Heart right ventricle (tissue), 16 donors: ENCODE data around the gene VPS52. TPM values are rescaled to one million over a fixed set of nuclear protein-coding genes. Genes with fewer than 3 reads are reported as not detected.

ENCODE experiments used
- ATAC-seq, 8 donors: fragments of 200-7000 bp; cut with Tn5 transposase; one replicate each; pipeline ENCODE4 v1.9.1; 2020; ENCODE audit warnings: mild to moderate bottlenecking in 8 of 8, moderate library complexity in 8 of 8, moderate number of reproducible peaks in 1 of 8
- DNase-seq, 2 donors: peaks; one replicate each; pipeline ENCODE4 v3.0.0-alpha.2; 2020
- H3K27ac ChIP-seq, 10 donors: fragments of 200-600 bp; sonication (generic) in 2 of 10; one replicate each; pipeline versions ENCODE4 v1.5.0 to v1.8.0; 2020 to 2022; ENCODE audit warnings: mild to moderate bottlenecking in 3 of 10
- H3K27me3 ChIP-seq, 7 donors: fragments of 200-600 bp; one replicate each; pipeline ENCODE4 v1.8.0; 2021 to 2022; ENCODE audit warnings: mild to moderate bottlenecking in 2 of 7
- H3K36me3 ChIP-seq, 9 donors: fragments of 200-600 bp; sonication (generic) in 1 of 9; one replicate each; pipeline versions ENCODE4 v1.5.0 to v1.8.0; 2020 to 2022; ENCODE audit warnings: mild to moderate bottlenecking in 2 of 9
- H3K4me1 ChIP-seq, 9 donors: fragments of 200-600 bp; sonication (generic) in 1 of 9; one replicate each; pipeline versions ENCODE4 v1.5.0 to v1.8.0; 2020 to 2022; ENCODE audit warnings: mild to moderate bottlenecking in 4 of 9
- H3K4me3 ChIP-seq, 10 donors: fragments of 200-600 bp; sonication (generic) in 2 of 10; one replicate each; pipeline versions ENCODE4 v1.5.0 to v1.8.0; 2020 to 2022; ENCODE audit warnings: mild to moderate bottlenecking in 7 of 10, moderate library complexity in 2 of 10
- H3K9me3 ChIP-seq, 11 donors: fragments of 200-600 bp in 10 of 11; sonication (generic) in 2 of 11; one replicate each; pipeline versions ENCODE4 v1.5.0 to v1.8.0; 2013 to 2022; ENCODE audit warnings: mild to moderate bottlenecking in 2 of 11, control low read depth in 1 of 11, moderate library complexity in 1 of 11
- WGBS, 2 donors: extraction: QIAGEN DNeasy Blood & Tissue Kit; methylation state at CpG; one replicate each; pipeline ENCODE4 v1.1.7; 2013; ENCODE audit warnings: inconsistent platforms in 1 of 2; 5-methylcytosine and 5-hydroxymethylcytosine counted together
- intact Hi-C, 10 donors: fragments of 100-400 bp; cut with DNase I; formaldehyde crosslinking; loops; one replicate each; pipeline versions ENCODE4 v1.11.1 to v1.14.2; 2022
- polyA plus RNA-seq, 2 donors: library from polyadenylated mRNA; stranded (reverse); fragments of 200-250 nt; gene quantifications; one replicate each; pipeline ENCODE4 v1.2.3, GENCODE V29; 2013
- total RNA-seq, 10 donors: library from RNA; stranded (reverse); fragmentation: NEBNext Ultra II Directional in 3 of 10; extraction: Animal tissue kit (Norgen Biotek cat#: 25700) in 3 of 10; gene quantifications; one replicate each; pipeline versions ENCODE4 v1.2.1 to v1.2.4, GENCODE V29; 2021 to 2023
- TF ChIP-seq, protein P1 (sequence below), 9 donors: fragments of 200-600 bp; sonication (generic) in 2 of 9; IDR thresholded peaks; one replicate each; pipeline versions ENCODE4 v1.5.0 to v1.8.0; 2021 to 2022; ENCODE audit warnings: antibody characterized with exemption in 9 of 9, mild to moderate bottlenecking in 5 of 9, moderate library complexity in 1 of 9
- donor health status: Arrhythmogenic right ventricular cardiomyopathy.
- donor health status: ischemic (EF 13 %, LVEDD 7.1; RV severe dilation, severe dysfunction).
- donor health status: healthy with polysubstance abuse.
- donor health status: DM: no; HTN: yes; CAD: no.
- donor health status: DM: no; HTN: no; CAD: no.
- donor health status: ischemic (EF 25% LVEDD 6.9; RV normal size, moderate dysfunction).
- donor health status: ischemic (EF 25% LVEDD 5.7; RV mildly dilated, moderate dysfunction).
- donor health status: healthy.
- donor health status: DM: yes; HTN: yes; CAD: no.
- donor health status: Ischemic cardiomyopathy.
- donor health status: ischemic (EF 35%, LVEDD 5.7; RV mildly dilated, moderate dysfunction).
- donor health status: nonischemic (EF 11% LVEDD 7.7; RV severe dilation, severe dysfunction).
- donor health status: DM: yes; HTN: yes; CAD: no.
- donor health status: PGD.
- donor health status: ischemic (EF 29% LVEDD 5.4; RV normal size, mild dysfunction).
- donor health status: nonischemic (EF 23%, LVEDD 6.1; RV moderate dilation, normal function).

Gene VPS52
- total and polyA plus RNA-seq, 12 donors = 25.2 to 45.7 (median 35.9) TPM

DNA sequence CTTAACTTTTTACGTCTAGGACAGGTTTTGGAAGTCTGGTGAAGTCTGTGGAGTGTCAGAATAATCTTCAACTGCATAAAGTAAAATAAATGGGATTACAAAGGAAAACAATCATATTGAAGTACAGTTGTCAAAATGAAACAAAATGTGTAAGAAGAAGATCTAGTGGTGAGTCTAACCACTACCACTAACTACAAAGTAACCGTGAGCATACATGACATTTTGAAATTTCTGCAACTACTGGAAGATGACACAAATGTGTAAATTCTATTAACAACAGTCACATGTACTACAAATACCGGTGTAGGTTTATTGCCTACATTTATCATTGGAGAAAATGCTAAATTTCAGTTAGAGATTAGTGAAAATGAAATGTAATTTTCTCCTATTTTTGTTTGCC lies 29.7 kb downstream of the VPS52 start:
- no peaks in the 10 kb centered on the region for H3K36me3 ChIP-seq
- intact Hi-C loops = loop anchor here in 5 of 10 donors (10.0 kb wide), 4 partner anchors 127 to 307 kb away; partner anchors contain the start of gene HLA-DOA (in 1 of the 5)
- DNase-seq (no peak), ATAC-seq (no peak)
- H3K27ac ChIP-seq = no peak overlapping the region
- no peak overlapping the region for H3K4me3 ChIP-seq
- TF ChIP-seq, protein P1, sequence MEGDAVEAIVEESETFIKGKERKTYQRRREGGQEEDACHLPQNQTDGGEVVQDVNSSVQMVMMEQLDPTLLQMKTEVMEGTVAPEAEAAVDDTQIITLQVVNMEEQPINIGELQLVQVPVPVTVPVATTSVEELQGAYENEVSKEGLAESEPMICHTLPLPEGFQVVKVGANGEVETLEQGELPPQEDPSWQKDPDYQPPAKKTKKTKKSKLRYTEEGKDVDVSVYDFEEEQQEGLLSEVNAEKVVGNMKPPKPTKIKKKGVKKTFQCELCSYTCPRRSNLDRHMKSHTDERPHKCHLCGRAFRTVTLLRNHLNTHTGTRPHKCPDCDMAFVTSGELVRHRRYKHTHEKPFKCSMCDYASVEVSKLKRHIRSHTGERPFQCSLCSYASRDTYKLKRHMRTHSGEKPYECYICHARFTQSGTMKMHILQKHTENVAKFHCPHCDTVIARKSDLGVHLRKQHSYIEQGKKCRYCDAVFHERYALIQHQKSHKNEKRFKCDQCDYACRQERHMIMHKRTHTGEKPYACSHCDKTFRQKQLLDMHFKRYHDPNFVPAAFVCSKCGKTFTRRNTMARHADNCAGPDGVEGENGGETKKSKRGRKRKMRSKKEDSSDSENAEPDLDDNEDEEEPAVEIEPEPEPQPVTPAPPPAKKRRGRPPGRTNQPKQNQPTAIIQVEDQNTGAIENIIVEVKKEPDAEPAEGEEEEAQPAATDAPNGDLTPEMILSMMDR (IDR thresholded peaks at IDR 0.05) = no peak
- no peaks in the 10 kb centered on the region for H3K4me1 ChIP-seq
- H3K9me3 ChIP-seq = no peaks in the 10 kb centered on the region
- WGBS, 2 donors = 61 to 70% methylated on average over 3 of the region's 3 CpGs
- H3K27me3 ChIP-seq = peaks cover 0 to 43% (median 13%) of the 10 kb centered on the region in 7 donors

DNA sequence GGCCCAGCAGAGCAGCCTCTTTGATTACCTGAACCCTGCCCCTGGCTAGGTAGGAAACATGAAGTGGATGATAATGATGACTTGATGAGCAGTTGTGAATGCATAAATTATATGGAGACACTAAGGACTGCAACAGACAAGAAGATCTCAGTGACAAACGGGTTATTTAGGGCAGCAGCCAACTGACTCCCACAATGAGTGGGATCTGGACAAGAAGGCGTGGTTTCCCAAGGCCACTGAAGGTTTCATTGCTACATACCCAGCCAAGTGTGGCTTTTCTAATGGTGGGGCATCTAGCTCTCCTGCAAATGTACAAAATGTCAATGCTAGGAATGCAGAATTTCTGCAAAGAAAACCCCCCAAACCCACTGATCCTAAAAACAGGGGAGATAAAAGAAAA lies 33.9 kb downstream of the VPS52 start:
- WGBS, 2 donors = 59 to 69% methylated on average over 2 of the region's 2 CpGs
- ATAC-seq (no peak), DNase-seq (no peak)
- Histone ChIP-seq H3K4me3 (no peak overlapping the region), H3K27me3 (peaks cover 0 to 60% (median 22%) of the 10 kb centered on the region in 7 donors), H3K4me1 (no peaks in the 10 kb centered on the region), H3K9me3 (no peaks in the 10 kb centered on the region), H3K36me3 (no peaks in the 10 kb centered on the region), H3K27ac (no peak overlapping the region)
- intact Hi-C loops = loop anchor here in 1 of 10 donors (5.0 to 10.0 kb wide), 2 partner anchors 240 to 323 kb away; no protein-coding TSS in a partner anchor
- TF ChIP-seq, protein P1 (IDR thresholded peaks at IDR 0.05) = no peak

DNA sequence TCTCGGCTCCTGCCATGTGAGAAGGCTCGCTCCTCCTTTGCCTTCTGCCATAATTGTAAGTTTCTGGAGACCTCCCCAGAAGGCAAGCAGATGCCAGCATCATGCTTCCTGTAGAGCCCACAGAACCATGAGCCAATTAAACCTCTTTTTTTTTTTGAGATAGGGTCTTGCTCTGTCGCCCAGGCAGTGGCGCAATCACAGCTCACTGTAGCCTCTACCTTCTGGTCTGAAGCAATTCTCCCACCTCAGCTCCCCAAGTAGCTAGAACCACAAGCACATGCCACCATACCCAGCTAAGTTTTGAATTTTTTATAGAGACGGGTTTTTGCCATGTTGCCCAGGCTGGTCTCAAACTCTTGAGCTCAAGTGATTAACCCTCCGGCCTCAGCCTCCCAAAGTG lies 34.8 kb downstream of the VPS52 start:
- H3K9me3 ChIP-seq = no peaks in the 10 kb centered on the region
- 85 to 87% methylated on average over 6 of the region's 6 CpGs for WGBS, 2 donors
- H3K27me3 ChIP-seq = peaks cover 0 to 61% (median 22%) of the 10 kb centered on the region in 7 donors
- no peaks in the 10 kb centered on the region for H3K36me3 ChIP-seq
- no peak overlapping the region for H3K27ac ChIP-seq
- TF ChIP-seq, protein P1 (IDR thresholded peaks at IDR 0.05) = no peak
- DNase-seq (no peak), ATAC-seq (no peak)
- no peak overlapping the region for H3K4me3 ChIP-seq
- no peaks in the 10 kb centered on the region for H3K4me1 ChIP-seq
- intact Hi-C loops = loop anchor here in 1 of 10 donors (5.0 to 10.0 kb wide), 2 partner anchors 240 to 322 kb away; no protein-coding TSS in a partner anchor

DNA sequence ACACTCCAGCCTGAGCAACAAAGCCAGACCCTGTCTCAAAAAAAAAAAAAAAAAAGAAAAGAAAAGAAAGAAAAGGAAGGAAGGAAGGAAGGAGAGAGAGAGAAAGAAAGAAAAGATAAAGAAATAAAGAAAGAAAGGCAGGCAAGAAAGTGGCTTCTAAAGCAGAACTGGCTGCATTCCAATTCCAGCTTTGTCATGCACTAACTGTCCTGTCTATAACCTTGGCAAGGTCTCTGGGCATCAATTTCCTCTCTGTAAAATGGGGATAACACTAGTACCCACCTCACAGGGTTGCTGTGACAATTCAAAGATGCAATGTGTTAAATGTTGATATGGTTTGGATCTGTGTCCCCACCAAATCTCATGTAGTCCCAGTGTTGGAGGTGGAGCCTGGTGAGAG lies 35.3 kb downstream of the VPS52 start:
- no peak for ATAC-seq
- H3K27ac ChIP-seq = no peak overlapping the region

More for the DNA sequence above, 35.3 kb downstream of the VPS52 start:
- Histone ChIP-seq H3K4me3 (no peak overlapping the region), H3K9me3 (no peaks in the 10 kb centered on the region), H3K27me3 (peaks cover 0 to 56% (median 22%) of the 10 kb centered on the region in 7 donors), H3K36me3 (no peaks in the 10 kb centered on the region), H3K4me1 (no peaks in the 10 kb centered on the region)
- TF ChIP-seq, protein P1 (IDR thresholded peaks at IDR 0.05) = no peak
- no peak for DNase-seq
- intact Hi-C loops = loop anchor here in 1 of 10 donors (5.0 to 10.0 kb wide), 2 partner anchors 239 to 322 kb away; no protein-coding TSS in a partner anchor
